ENCODE data around the gene CKAP4. TPM values are rescaled to one million over a fixed set of nuclear protein-coding genes. Genes with fewer than 3 reads are reported as not detected.

Gene CKAP4
- total RNA-seq, 1 experiment from 2014 or later = 108 TPM

DNA sequence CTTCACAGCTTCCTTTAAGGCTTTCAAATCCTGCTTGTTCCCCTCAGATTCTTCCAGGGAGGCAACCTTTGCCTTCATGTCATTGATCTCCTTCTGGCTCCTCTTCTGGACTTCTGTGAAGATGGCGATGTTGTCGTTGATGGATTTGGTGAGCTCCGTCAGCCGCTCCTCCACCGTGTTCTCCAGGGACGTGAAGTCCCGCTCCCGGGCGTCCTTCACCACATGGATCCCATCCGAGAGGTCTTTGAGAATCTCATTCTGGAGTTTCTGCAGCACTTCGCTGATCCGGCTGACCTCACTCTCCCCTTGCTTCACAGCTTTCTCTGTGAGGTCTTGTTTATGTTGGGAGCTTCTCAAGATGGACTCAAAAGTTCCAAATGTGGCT, 7.9 kb downstream of the CKAP4 start:
- H3K27ac Mint-ChIP-seq (ENCODE audit: unreplicated experiment) = no peak overlapping the region

GRCh38 chr12:106239241-106239950, 8.4 kb downstream of the CKAP4 start:
- Mint-ChIP-seq H3K9me3 (ENCODE audit: low read depth, unreplicated experiment) (no peaks in the 10 kb centered on the region), H3K27me3 (ENCODE audit: unreplicated experiment) (no peaks in the 10 kb centered on the region), H3K36me3 (ENCODE audit: insufficient read depth, unreplicated experiment) (peaks cover 51% of the 10 kb centered on the region), H3K4me1 (ENCODE audit: low read depth, unreplicated experiment) (no peaks in the 10 kb centered on the region), H3K4me3 (ENCODE audit: low read depth, unreplicated experiment) (no peak overlapping the region), H3K27ac (ENCODE audit: unreplicated experiment) (no peak overlapping the region)
- CTCF ChIA-PET = no interaction called here
- no peak for DNase-seq
- intact Hi-C loops (cut with micrococcal nuclease; ENCODE audit: unreplicated experiment) = no loop called here
- TF ChIP-seq, protein P1, sequence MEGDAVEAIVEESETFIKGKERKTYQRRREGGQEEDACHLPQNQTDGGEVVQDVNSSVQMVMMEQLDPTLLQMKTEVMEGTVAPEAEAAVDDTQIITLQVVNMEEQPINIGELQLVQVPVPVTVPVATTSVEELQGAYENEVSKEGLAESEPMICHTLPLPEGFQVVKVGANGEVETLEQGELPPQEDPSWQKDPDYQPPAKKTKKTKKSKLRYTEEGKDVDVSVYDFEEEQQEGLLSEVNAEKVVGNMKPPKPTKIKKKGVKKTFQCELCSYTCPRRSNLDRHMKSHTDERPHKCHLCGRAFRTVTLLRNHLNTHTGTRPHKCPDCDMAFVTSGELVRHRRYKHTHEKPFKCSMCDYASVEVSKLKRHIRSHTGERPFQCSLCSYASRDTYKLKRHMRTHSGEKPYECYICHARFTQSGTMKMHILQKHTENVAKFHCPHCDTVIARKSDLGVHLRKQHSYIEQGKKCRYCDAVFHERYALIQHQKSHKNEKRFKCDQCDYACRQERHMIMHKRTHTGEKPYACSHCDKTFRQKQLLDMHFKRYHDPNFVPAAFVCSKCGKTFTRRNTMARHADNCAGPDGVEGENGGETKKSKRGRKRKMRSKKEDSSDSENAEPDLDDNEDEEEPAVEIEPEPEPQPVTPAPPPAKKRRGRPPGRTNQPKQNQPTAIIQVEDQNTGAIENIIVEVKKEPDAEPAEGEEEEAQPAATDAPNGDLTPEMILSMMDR (IDR thresholded peaks at IDR 0.05; ENCODE audit: unreplicated experiment) = no peak
- no TSS peak for BruUV-seq (replicated peaks)

More for the DNA sequence above, 7.9 kb downstream of the CKAP4 start:
- DNase-seq = no peak
- H3K4me3 Mint-ChIP-seq (ENCODE audit: low read depth, unreplicated experiment) = no peak overlapping the region
- CTCF ChIA-PET = no interaction called here
- no peaks in the 10 kb centered on the region for H3K27me3 Mint-ChIP-seq (ENCODE audit: unreplicated experiment)
- no peaks in the 10 kb centered on the region for H3K9me3 Mint-ChIP-seq (ENCODE audit: low read depth, unreplicated experiment)
- no TSS peak for BruUV-seq (replicated peaks)
- H3K36me3 Mint-ChIP-seq (ENCODE audit: insufficient read depth, unreplicated experiment) = peaks cover 48% of the 10 kb centered on the region
- H3K4me1 Mint-ChIP-seq (ENCODE audit: low read depth, unreplicated experiment) = peaks cover 4% of the 10 kb centered on the region
- TF ChIP-seq, protein P1 (IDR thresholded peaks at IDR 0.05; ENCODE audit: unreplicated experiment) = no peak
- intact Hi-C loops (cut with micrococcal nuclease; ENCODE audit: unreplicated experiment) = no loop called here

- H3K27ac Mint-ChIP-seq (ENCODE audit: unreplicated experiment) = no peak overlapping the region
- no peak overlapping the region for H3K4me3 Mint-ChIP-seq (ENCODE audit: low read depth, unreplicated experiment)
- H3K36me3 Mint-ChIP-seq (ENCODE audit: insufficient read depth, unreplicated experiment) = peaks cover 46% of the 10 kb centered on the region
- TF ChIP-seq, protein P1 (IDR thresholded peaks at IDR 0.05; ENCODE audit: unreplicated experiment) = no peak
- BruUV-seq (replicated peaks) = TSS peak; percentile 20
- no peaks in the 10 kb centered on the region for H3K27me3 Mint-ChIP-seq (ENCODE audit: unreplicated experiment)
- no peaks in the 10 kb centered on the region for H3K9me3 Mint-ChIP-seq (ENCODE audit: low read depth, unreplicated experiment)
- intact Hi-C loops (cut with micrococcal nuclease; ENCODE audit: unreplicated experiment) = no loop called here
- no peaks in the 10 kb centered on the region for H3K4me1 Mint-ChIP-seq (ENCODE audit: low read depth, unreplicated experiment)
- CTCF ChIA-PET = interaction anchor here (0.5 to 1.0 kb wide), 5 partner anchors 10 to 81 kb away, joined by 3 to 5 read pairs (median 4); no protein-coding TSS in a partner anchor
- no peak for DNase-seq
Observed at GRCh38 chr12:106238146-106238545, 9.7 kb downstream of the CKAP4 start.

- intact Hi-C loops (cut with micrococcal nuclease; ENCODE audit: unreplicated experiment) = no loop called here
- Mint-ChIP-seq H3K27ac (ENCODE audit: unreplicated experiment) (peak overlapping the region; percentile 4), H3K27me3 (ENCODE audit: unreplicated experiment) (no peaks in the 10 kb centered on the region), H3K9me3 (ENCODE audit: low read depth, unreplicated experiment) (no peaks in the 10 kb centered on the region), H3K36me3 (ENCODE audit: insufficient read depth, unreplicated experiment) (peaks cover 33% of the 10 kb centered on the region), H3K4me1 (ENCODE audit: low read depth, unreplicated experiment) (no peaks in the 10 kb centered on the region), H3K4me3 (ENCODE audit: low read depth, unreplicated experiment) (no peak overlapping the region)
- TF ChIP-seq, protein P1 (IDR thresholded peaks at IDR 0.05; ENCODE audit: unreplicated experiment) = no peak
- no peak for DNase-seq
- BruUV-seq (replicated peaks) = no TSS peak
- CTCF ChIA-PET = no interaction called here
Observed at GRCh38 chr12:106235770-106236169, 12.1 kb downstream of the CKAP4 start.
